Medulla oblongata (tissue), 1 donor: Measurements from ENCODE around the gene PRSS21.

ENCODE experiments used
- DNase-seq: peaks from one replicate; pipeline ENCODE4 v3.0.0-alpha.2; 2015; ENCODE audit errors: extremely low spot score

Gene PRSS21

DNA sequence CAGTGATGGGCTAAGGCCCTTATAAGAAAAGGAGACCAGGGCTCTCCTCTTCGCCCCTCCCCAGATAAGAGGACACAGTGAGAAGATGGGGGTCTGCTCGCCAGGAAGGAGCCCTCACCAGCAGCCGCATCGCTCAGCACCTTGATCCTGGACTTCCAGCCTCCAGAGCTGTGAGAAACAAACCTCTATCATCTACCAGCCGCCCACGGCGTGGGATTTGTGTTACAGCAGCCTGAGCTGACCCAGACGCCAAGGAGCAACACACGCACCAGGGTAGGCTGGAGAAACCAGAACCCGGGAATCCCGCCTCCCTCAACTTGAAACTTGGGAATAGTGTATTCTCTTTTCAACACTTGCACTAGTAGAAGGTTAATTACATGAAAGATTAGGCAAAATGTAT, 8.9 kb downstream of the PRSS21 start:
- DNase-seq: no peak

DNA sequence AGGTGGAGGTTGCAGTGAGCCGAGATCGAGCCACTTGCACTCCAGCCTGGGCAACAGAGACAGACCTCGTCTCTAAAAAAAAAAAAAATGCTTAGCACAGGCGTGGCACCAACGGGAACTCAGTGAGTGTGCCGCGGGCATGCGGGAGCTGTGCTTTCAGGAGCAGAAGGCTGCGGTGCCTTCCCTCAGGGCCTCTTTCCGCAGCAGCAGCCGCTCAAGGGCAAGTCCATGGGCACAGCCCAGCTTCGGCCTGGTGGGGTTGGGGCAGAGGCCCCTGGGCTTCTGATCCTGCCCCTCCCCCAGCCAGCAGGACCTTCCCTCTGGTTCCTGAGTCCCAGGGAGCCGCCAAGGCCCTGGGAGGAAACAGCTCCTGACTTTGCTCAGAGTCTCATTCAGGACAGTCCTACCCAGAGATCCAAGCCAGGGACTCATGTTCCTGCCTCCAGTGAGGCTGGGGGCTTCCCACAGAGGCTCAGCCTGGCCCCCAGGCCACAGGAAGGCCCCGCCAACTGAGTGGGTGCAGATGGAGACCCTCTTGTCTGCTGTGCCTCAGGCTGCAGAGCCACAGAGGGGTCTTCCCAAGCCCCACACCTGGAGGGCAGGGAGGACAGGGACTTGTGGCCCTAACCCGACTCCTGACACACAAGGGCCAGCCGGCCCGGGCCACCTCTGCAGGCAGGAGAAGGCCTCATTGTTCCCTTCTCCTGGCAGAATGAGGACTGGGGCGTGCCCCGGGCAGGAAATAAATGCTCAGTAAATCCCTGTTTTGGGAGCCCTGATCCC, 9.7 kb downstream of the PRSS21 start:
- DNase-seq: no peak

DNA sequence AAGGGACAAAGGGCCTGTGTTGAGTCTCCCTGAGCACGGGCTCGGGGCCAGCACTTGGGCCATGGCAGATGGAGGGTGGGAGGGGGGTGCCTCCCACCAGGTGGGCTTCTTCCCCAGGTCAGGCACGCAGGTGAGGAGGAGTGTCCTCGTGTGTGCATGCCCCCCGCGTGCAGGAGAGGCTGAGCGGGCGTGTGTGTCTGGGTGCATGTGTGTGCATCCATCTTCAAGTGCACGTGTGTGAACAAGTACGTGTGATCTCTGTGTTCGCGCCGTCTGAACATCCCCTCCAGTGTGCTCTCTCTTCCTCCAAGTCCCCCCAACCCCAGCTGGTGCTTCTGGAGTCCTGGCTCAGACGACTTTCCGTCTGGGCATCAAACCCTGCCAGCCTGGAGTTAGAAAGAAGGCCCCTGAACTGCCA, 10.3 kb downstream of the PRSS21 start:
- no peak for DNase-seq

DNA sequence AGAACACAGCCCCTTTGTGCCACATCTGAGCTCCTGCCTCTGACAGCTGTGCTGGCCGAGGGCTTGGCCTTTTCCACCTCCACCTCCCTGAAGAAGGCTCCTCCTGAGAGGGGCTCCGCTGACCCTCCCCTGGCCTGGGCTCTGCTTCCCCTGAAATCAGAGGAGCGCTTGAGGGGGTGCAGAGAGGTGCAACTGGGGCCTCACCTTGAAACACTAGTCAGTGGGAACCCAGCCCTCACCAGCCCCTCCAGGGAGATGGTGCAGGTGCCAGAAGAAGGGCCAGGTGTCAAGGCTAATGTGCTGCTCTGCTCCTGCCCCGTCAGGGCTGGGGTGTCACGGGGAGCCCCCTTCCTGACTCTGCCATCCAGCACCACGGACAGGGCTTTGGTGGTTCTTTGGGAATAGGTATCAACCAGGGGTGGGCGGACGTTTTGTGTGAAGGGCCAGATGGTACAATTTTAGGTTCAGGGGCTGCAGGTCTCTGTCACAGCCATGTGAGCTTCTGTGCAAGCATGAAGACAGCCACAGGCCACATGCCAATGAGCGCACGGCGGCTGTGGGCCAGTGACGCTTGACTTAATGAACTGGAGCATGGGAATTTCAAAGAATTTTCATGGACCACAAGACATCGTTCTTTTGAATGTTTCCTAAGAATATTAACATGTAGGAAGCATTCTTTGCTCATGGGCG, 10.9 kb downstream of the PRSS21 start:
- no peak for DNase-seq

DNA sequence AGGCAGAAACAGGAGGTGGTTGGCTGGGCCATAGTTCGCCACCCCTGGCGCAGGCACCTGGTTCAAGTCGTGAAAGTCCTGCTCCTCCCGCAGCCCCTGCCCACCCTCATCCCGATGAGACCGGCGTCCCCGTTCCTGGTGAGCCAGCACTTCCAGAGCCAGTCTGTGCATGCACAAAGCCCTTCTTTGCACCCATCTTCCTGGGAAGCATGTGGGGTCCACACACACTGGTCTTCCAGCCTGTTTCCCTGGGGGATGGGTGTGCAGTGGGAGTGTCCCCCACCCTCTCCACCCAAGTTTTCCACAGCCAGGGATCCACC, 11.4 kb downstream of the PRSS21 start:
- no peak for DNase-seq

DNA sequence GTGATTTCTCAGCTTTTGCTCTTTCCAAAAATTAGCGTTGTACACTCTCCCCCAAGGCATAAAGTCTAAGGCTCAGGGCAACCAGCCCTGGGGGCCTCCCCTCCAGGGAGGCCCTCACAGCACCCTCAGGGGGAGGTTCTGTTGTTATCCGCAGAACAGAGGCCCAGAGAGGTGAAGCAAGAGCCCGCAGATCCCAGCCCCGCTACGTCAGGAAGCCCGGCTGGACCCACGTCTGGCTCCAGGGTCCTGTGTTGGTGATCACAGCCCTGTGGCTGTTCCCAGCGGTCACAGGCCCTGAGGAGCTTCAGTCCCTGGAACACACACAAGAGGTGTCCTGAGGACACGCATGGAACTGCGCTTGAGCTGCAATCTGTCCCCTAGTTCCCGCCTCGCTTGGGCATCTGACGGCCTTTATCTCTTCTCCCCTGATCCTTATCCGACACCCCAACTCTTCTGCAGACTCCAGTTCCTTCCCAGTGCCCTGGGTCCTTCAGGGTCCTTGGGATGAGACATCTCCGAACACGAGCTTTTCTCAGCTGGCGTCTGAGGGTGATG, 11.9 kb downstream of the PRSS21 start:
- DNase-seq: no peak

DNA sequence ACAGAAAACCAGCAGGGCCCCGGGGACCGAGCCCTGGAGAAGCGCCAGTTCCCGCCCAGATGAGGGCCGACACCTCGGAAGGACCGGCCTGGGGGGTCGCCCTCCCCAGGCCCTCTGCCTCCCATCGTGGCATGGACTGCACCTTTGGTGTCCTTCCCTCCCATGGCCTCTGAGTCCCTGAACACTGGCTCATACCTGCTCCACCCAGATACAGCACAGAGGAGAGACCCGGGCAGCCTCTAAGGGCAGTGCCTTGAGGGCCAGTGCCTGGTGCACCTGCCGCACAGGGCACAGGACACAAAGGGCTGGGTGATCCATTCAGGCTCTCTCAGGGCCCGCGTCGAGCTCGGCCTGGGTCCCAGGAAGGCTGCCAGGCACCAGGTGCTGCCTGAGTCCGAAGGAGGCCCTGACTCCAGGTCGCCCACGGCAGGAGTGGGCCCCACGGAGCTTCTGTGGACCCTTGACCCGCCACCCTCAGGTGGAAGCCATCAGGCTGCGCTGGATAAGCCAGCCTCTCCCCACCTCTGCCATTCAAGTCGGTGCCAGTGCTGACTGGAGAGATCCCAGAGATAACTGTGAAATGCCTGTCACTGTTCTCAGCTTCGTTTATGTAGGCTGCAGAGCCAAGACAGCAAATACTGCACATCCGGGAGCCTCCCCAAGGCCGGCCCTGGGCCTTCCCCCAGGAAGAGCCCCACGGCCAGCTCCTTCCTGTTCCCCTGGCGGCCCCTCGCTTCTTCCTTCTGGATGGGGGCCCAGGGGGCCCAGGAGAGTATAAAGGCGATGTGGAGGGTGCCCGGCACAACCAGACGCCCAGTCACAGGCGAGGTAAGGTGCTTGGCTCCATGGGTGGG, 12.7 kb downstream of the PRSS21 start, which contains the start of gene ZG16B:
ZG16B (plus strand) TSS at position 803 of the 854 bp plus-strand sequence. CDS start 139 bp downstream, outside the sequence.
- DNase-seq: no peak

DNA sequence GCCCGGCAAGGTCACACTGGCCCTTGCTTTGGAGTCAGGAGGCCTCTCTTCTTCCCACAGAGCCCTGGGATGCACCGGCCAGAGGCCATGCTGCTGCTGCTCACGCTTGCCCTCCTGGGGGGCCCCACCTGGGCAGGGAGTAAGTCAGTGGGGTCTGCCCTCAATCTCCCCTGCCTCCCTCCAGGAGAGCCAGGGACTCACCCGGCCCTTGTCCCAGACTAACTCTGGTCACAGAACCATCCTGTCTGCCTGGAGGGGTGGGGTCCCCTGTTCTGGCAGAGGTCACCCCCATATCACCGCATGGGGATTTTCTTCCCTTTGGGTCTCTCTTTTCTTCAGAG, 13.3 kb downstream of the PRSS21 start:
- no peak for DNase-seq

DNA sequence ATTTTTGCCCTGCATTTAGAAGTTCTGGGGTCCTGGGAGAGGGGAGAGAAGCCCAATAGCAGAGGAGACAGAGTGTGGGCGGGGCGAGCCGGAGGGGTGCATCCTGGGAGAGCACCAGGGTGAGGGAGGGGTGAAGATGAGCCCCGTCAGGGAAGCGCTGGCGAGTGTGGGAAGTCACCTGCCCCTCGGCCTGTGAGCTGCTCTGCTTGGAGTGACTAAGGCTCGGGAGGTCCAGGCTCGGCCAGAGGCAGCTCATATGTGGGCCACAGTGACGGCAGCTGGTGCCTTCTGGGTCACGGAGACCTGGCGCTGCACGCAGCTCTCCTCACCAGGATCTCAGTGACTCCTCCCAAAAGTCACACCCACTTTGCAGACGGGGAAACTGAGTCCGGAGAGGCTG, 14.2 kb downstream of the PRSS21 start:
- no peak for DNase-seq

DNA sequence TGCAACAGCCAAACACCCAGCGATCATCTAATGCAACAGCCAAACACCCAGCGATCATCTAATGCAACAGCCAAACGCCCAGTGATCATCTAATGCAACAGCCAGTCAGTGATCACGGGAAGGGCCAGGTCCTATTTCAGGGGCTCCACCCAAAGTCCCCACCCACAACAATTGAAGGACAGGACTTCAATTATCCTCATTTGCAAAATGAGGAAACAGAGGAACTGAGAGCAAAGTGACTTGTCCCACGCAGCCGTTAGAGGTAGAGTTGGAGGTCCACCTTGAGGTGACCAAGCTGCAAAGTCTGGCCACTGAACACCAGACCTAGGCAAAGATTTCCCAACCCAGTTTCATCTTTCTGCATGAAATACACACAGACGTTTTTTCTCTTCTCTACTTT, 16.7 kb downstream of the PRSS21 start:
- no peak for DNase-seq

DNA sequence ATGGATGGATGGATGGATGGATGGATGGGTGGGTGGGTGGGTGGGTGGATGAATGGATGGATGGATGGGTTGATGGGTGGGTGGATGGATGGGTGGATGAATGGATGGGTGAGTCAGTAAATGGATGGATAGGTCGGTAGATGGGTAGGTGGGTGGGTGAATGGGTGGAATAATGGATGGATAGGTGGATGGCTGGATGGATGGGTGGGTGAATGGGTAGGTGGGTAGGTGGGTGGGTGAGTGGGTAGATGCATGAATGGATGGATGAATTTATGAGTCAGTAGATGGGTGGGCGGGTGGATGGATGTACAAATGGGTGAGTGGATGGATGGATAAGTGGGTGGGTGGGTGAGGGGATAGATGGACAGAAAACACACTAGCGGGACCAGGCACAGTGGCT, 17.9 kb downstream of the PRSS21 start:
- DNase-seq: no peak

DNA sequence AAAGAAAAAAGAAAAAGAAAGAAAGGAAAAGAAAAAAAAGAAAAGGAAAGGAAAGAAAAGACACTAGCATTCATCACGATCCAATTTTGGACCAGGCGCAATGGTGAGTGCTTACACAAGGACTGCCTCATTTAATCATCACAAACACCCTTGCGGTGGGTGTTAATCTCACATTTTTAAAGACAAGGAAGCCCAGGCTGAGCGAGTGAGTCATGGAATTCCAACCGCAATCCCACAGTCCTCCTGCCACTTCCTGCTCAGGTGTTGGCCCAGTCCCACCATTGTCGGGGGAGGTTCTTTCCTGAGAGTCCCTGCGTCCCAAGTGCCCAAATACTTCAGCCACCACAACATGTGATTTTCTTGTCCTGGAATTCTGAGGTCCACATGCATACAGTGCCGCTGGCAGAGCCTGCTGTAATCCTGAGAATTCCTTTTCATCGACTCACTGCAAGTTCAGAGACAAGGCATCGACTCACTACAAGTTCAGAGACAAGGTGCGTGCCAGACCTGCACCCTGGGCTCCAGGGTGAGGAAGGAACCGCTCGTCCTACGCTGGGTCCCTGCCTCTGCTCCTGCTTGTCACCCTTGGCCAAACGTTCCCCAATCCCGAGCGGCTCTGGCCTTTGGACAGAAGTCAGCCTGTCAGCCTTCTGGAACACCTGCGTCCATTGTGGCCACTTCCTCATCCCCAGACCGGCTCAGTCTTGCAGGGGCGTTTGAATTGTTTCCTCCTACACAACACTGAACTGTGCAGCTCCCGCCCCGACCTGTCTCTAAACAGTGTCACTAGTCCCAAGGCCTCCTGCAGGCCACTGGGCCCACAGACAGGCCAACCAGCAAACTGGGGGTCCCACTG, 18.8 kb downstream of the PRSS21 start:
- DNase-seq: no peak

DNA sequence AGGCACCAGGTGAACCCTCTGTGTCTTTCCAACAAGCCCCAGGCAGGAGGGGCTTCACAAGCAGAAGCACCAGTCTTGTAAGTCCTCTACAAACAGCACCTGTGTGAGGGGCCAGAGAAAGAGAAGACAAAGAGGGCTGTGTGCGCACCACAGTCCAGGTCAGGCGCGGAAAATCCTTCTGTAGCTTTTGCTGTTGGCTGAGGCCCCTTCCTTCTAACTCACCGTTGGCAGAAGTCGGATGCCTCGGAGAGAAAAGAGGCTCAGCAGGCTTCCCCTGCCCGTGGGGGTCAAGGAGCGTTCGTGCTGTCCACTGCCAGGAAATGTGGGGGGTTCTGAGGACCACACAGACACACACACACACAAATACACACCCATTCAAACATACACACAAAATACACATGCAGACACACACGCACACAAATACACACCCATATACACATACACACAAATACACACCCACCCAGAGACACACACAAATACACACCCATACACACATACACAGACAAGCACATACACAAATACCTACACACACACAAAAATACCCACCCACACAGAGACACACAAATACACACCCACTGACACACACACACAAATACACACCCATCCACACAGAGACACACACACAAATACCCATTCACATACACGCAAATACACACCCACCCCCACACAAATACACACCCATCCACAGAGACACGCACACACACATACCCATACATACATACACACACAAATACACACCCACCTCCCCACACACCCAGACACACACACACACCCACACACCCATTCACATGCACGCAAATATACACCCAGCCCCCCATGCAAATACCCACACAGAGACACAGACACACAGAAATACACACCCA, 19.8 kb downstream of the PRSS21 start:
- no peak for DNase-seq

DNA sequence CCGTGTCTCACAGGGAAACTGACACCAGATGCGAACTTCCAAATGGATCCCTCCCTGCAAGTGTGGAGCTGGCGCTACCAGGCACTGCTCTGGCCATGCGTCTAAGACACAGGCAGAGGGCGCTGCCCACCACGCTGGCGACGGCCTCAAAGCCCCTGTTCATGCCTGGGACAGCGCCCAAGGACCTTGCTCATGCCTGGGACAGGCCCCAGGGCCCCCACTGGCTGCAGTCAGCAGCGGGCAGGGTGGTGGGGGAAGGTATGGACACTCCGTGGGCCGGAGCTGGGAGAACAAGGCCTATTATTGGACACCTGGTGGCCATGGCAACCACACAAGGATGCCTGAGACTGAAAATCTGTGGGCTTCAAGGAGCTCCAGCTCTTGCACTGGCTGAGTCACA, 21.9 kb downstream of the PRSS21 start:
- peak; percentile 79 for DNase-seq

DNA sequence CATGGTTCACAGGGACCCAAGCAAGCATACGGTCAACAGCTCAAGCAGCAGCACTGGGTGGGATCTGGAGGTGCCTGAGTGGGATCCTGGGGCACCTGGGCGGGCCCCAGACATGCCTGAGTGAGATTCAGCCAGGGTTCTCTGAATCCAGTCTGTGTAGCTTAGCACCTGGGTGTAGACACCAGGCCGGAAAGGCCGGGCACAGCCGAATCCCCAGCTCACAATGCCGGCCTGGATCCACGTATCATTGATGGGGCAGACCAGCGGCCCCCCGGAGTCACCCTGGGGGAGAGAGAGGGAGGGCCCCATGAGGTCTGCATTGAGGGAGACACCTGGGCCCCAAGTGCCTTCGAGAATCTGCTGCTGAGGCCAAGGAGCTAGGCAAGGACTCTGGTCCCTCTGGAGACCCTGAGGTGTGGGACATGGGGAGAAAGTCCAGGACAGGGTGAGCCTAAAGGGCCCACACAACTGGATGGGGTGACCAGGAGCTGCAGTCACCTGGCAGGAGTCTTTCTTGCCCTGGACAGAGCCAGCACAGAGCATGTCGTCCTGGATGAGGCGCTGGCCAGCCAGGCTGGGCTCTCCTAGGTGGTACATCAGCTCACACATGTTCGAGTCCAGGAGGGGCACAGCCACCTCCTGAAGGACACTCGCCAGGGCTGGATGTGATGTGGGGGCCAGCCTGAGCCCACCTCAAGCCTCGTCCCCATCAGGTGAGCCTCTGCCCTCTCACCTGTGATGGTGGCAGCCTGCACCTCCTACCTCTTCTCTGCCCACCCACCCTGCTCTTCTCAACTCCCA, 22.8 kb downstream of the PRSS21 start:
- DNase-seq: no peak

DNA sequence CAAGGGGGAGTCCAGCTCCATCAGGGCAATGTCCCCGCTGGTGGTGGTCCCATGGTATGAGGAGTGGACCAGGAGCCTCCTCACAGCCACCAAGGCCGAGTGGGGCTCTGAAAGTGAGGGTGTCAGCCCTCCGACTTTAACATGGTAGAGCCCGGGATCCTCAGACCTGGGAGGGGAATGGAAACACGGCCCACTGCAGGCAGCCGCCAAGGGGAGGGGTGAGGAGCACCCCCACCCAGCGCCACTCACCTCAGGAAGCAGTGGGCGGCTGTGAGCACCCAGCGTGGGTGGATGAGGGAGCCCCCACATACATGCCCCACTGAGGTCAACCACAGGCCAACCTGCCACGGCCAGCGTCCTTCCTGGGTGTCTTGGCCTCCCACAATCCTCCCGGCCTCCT, 23.9 kb downstream of the PRSS21 start:
- no peak for DNase-seq

DNA sequence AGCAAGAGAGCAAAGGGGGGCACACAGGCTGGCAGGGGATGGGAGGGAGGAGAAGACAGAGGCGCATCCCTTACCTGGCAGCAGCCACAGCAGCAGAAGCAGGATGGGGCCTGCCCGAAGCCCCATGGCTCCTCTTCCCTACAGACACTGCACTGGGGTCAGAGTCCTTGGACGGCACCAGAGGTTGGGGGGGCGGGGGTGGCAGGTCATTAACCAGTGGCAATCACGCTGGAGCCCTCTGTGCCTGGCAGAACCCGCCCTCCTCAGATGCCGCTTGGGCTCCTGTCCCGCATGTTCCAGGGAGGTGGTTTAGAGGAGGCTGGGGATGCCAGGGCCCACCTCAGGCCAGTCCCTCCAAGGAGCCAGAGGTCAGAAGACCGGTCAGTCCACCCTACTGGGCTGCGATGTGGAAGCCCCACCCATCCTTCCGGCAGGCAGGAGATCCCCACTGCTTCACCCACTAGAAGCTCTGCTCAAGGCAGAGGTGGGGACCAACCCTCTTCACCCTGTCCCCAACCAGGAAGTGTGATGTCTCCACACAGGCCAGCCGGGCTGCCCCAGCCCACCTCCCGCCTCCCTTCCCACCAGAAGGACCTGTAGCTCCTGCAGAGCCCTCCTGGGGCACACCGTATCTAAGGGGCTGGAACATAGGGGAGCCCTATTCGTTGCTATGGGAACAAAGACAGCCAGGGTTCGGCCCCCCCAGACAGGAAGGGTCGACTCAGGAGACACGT, 24.7 kb downstream of the PRSS21 start:
- no peak for DNase-seq

DNA sequence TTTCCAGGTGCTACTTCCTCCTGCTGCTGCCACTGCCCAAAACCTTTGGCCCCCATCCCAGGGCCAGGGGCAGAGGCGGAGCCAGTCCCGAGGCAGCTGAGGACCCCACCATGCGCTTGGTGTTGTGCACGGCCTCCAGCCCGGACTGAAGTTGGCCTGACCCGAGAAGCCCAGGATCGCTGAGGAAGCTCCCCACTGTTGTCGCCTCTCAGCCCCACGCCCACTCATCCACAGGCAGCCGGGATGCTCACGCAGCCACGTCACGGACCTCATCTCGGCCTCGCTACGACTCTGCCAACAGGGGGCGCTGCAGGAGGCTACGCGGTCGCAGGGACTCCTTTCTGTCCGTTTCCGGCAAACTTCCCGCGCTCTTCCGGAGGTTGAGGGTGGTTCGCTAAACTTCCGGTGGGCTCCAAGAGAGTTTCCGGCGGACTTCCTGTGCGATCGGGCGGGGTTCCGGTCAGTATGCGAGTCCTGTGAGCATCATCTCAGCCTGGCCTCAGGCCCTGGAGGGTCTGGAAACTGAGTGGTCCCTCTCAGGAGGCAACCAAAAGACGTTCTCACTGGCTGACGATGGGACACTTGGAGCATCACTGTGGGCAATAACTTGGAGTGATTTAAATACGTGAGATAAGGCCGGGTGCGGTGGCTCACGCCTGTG, 25.4 kb downstream of the PRSS21 start:
- peak; percentile 15 for DNase-seq
